ENCODE results near the gene PDGFRA. TPM values are rescaled to one million over a fixed set of nuclear protein-coding genes. Genes with fewer than 3 reads are reported as not detected.

PDGFRA gene
- total RNA-seq, 1 donor from 2014 or later: 91.5 TPM

DNA sequence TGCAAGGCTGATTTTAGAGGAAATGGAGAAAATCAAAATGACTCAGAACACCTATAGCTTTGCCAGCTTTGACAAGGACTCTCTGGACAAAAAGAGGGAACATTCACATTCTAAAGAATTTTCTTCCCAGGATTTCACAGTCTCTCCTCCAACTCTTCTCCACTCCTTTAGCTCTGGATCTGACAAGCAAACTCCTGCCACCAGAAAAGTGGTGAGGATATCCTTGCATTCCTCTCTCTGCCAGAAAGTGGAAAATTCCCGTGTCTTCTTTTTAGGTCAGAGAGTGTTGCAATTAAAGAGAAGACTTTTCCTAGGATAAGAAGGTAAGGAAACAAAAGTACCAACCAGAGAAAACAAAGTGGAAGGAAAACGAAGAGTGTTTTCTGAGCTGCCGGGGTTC is 16.1 kb upstream of the PDGFRA start:
- intact Hi-C loops (cut with DNase I): no loop called here
- Histone ChIP-seq H3K9me3 (no peaks in the 10 kb centered on the region), H3K4me1 (no peaks in the 10 kb centered on the region), H3K27me3 (peaks cover 3% of the 10 kb centered on the region), H3K4me3 (no peak overlapping the region), H3K27ac (no peak overlapping the region), H3K36me3 (no peaks in the 10 kb centered on the region)
- TF ChIP-seq, protein P1, sequence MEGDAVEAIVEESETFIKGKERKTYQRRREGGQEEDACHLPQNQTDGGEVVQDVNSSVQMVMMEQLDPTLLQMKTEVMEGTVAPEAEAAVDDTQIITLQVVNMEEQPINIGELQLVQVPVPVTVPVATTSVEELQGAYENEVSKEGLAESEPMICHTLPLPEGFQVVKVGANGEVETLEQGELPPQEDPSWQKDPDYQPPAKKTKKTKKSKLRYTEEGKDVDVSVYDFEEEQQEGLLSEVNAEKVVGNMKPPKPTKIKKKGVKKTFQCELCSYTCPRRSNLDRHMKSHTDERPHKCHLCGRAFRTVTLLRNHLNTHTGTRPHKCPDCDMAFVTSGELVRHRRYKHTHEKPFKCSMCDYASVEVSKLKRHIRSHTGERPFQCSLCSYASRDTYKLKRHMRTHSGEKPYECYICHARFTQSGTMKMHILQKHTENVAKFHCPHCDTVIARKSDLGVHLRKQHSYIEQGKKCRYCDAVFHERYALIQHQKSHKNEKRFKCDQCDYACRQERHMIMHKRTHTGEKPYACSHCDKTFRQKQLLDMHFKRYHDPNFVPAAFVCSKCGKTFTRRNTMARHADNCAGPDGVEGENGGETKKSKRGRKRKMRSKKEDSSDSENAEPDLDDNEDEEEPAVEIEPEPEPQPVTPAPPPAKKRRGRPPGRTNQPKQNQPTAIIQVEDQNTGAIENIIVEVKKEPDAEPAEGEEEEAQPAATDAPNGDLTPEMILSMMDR (IDR thresholded peaks at IDR 0.05): no peak
- DNase-seq (no peak), ATAC-seq (no peak)

DNA sequence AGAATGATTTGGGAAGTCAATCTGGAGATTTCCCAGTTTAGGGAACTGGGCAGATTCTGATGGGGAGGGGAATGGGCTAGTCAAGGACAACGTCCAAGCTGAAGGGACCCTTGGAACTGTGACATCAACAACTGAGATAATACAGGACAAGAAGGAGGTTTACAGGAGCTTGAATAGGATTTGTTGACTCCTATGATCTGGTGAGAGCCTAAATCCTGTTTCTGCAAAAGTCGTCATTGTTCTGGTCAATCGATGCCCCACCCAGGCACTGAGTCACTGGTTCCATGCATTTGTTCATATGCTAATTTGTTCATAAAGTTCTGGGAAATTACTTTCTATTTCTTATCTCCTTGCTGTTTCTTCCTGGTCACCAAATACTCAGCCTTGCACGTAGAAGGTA is 15.3 kb upstream of the PDGFRA start:
- Histone ChIP-seq H3K4me1 (no peaks in the 10 kb centered on the region), H3K4me3 (no peak overlapping the region), H3K9me3 (no peaks in the 10 kb centered on the region), H3K27ac (no peak overlapping the region), H3K36me3 (no peaks in the 10 kb centered on the region), H3K27me3 (peaks cover 7% of the 10 kb centered on the region)
- intact Hi-C loops (cut with DNase I): no loop called here
- no peak for DNase-seq
- TF ChIP-seq, protein P1 (IDR thresholded peaks at IDR 0.05): no peak
- no peak for ATAC-seq

DNA sequence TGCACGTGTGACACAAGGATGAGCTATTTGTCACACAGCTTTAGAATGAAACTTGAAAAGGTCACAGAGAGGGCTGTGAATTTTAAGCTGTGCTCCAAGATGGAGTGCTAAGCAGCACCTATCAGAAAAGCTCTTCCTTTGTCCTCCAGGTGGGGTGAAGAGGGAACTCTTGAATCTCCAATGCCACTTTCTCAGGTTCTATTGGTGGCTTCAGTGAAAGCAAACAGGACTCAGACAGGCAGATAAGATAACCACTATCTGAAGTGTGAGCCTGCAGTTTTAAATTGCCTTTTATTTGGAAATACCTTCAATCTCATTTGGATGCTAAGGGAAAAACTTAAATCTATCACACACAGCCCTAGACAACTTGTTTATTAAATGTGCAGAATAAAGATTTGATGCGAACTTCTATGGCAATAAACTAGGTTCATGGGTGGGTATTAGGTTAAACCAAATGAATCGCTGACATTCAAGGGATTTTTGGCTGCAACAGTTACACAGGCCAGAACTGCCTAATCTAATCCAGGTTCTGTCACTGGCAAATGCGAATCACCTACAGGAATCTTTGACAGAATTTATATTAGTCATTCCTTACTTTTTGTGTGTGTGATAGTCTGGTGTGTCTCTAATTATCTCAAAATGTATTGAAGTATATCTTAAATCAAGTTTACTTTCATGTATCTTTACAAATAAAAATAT is 13.6 kb upstream of the PDGFRA start:
- intact Hi-C loops (cut with DNase I): loop anchor here (5.0 kb wide), 1 partner anchor 283 kb away; no protein-coding TSS in a partner anchor
- TF ChIP-seq, protein P1 (IDR thresholded peaks at IDR 0.05): no peak

DNA sequence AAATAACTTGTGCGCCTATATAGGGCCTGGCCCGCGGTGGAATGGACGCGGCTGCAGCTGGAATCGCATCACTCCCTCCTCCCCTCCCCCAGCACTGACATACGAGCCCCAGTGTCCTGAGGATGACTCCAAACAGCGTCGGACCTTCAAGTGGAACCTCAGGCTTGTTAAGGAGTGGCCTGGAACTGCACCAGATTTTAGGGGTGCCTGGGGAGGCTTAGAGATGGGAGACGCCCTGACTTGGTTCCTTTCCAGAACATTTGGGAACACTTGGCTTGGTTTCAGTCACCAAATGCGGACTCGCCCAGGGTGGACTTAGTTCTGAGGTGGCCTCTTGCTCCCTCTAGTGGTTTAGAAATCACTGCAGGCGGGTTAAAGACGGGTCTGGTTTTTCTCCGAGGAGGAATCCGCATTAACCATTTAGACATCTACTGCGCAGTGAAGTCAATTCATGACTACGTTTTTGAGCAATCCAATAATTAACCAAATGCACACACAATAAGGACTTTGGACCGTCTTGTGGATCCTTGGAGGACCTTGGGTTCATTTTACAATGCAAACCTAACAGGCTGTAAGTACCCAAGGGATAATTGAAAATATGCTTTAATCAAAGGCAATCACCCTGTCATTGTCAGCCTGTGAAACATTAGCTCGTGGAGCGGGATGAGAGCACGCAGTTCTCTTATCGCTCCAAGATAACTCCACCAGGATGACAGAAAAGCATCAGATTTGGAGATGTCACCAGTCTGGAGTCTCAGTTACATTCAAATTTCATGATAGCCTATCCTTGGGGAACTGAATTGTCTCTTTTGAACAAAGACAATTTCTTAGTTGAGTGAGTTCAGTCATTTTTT is 11.2 kb upstream of the PDGFRA start:
- ATAC-seq (peak; percentile 96), DNase-seq (peak; percentile 70)
- Histone ChIP-seq H3K4me3 (peak overlapping the region; percentile 35), H3K27ac (no peak overlapping the region), H3K9me3 (no peaks in the 10 kb centered on the region), H3K36me3 (no peaks in the 10 kb centered on the region), H3K4me1 (no peaks in the 10 kb centered on the region), H3K27me3 (peaks cover 23% of the 10 kb centered on the region)
- intact Hi-C loops (cut with DNase I): loop anchor here (5.0 kb wide), 1 partner anchor 286 kb away; no protein-coding TSS in a partner anchor
- TF ChIP-seq, protein P1 (IDR thresholded peaks at IDR 0.05): peak; percentile 91

More for the DNA sequence above, 13.6 kb upstream of the PDGFRA start:
- DNase-seq (no peak), ATAC-seq (no peak)
- no peaks in the 10 kb centered on the region for H3K36me3 ChIP-seq
- no peak overlapping the region for H3K27ac ChIP-seq
- no peaks in the 10 kb centered on the region for H3K4me1 ChIP-seq
- no peaks in the 10 kb centered on the region for H3K9me3 ChIP-seq
- H3K27me3 ChIP-seq: peaks cover 12% of the 10 kb centered on the region
- no peak overlapping the region for H3K4me3 ChIP-seq

DNA sequence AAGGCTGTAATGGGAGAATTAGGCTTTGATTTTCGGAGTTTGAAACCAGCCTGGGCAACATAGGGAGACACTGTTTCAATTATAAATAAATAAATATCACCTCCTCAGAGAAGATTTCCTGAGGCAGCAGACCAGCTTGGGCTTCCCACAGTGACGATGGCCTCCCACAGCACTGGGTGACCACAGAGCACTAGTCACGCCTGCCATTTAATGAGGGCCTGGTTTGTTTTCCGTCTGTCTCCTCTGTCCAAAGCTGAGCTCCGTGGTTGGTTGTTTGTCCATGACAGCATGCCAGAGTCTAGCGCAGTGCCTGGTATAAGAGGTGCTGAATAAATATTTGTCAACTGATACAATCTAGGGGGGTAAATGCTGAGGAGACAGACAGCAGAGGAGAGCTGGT is 10.4 kb upstream of the PDGFRA start:
- intact Hi-C loops (cut with DNase I): loop anchor here (5.0 kb wide), 1 partner anchor 286 kb away; no protein-coding TSS in a partner anchor
- ATAC-seq: no peak

More for the DNA sequence above, 10.4 kb upstream of the PDGFRA start:
- no peaks in the 10 kb centered on the region for H3K36me3 ChIP-seq
- H3K27ac ChIP-seq: no peak overlapping the region
- no peaks in the 10 kb centered on the region for H3K9me3 ChIP-seq
- DNase-seq: no peak
- no peak overlapping the region for H3K4me3 ChIP-seq
- TF ChIP-seq, protein P1 (IDR thresholded peaks at IDR 0.05): no peak
- peaks cover 23% of the 10 kb centered on the region for H3K27me3 ChIP-seq
- no peaks in the 10 kb centered on the region for H3K4me1 ChIP-seq
